ENCODE data around the gene KIF26B.

GRCh38 chr1:245432228-245432875, 277.6 kb downstream of the KIF26B start:
- TF ChIP-seq TAF1 (IDR thresholded peaks at IDR 0.05; ENCODE audit: low read depth, low read length) (no peak), POLR2A (IDR thresholded peaks at IDR 0.05; ENCODE audit: low read depth, low read length) (no peak), POLR2AphosphoS5 (IDR thresholded peaks at IDR 0.05; ENCODE audit: low read depth, low read length) (no peak), PAX5 (IDR thresholded peaks at IDR 0.05; ENCODE audit: insufficient read depth, low read length, severe bottlenecking) (no peak)
